WI38 (cell line): Measurements from ENCODE around the gene ARL17B.
"Not testable (repeated sequence)": the region's sequence is repeated elsewhere in the genome, so short reads cannot be mapped to it uniquely, and the experiment has no call there.

Experiments used
- H3K4me3 ChIP-seq: 2 replicates; pipeline ENCODE4 v1.5.1; 2011; ENCODE audit warnings: low read depth, mild to moderate bottlenecking, control low read depth, low read length
- TF ChIP-seq, protein P1 (sequence below): IDR thresholded peaks from 2 replicates; pipeline ENCODE4 v1.5.1; 2012; ENCODE audit warnings: low read depth, mild to moderate bottlenecking, control low read depth, low read length

The ARL17B gene

DNA sequence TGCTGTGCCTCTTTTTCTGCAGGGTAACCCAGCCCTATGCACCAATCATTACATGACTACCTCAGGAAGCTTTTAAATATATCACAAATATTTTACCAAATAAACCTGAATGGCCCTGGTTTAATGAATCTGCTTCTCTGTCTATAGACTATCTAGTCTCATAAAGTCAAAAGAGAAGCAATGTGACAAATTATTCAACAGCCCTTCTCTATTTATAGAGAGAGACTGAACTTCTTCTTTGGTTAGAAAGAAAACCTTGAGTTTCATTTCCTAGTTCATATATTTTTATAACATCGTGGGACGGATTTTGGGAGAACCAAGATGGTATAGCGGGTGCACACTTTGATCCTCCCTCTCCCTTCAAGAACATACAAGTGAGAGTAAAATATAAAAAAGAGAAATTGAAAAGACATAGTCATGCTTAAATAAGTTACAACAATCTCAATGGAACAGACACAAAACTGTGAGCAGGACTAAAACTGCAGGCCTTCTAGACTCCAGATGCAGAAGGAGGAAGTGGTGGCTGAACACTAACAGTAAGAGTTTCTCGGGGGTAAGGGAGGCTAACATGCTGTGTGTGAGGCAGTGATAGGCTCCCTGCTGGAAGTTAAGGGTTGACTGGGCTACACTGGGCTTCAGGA, 70.5 kb downstream of the ARL17B start:
- not testable (repeated sequence) for H3K4me3 ChIP-seq

DNA sequence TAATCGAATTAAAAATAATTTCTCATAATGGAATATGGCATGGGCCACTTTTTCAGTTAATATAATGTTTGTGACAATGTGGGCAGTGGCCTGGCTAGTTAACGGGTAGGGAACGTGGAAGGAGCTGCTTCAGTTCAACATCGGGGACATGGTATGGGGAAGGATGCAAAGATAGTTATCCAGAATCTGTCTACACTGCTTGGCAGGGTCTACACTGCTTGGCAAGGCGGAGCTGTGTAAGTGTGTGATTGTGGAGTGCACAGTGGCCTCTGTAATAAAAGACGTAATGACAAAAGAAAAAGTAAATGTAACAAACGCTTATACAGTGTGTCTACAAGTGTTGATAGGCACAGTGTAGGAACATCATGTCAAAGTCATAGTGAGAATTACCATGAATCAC, 74.0 kb downstream of the ARL17B start:
- H3K4me3 ChIP-seq = not testable (repeated sequence)

DNA sequence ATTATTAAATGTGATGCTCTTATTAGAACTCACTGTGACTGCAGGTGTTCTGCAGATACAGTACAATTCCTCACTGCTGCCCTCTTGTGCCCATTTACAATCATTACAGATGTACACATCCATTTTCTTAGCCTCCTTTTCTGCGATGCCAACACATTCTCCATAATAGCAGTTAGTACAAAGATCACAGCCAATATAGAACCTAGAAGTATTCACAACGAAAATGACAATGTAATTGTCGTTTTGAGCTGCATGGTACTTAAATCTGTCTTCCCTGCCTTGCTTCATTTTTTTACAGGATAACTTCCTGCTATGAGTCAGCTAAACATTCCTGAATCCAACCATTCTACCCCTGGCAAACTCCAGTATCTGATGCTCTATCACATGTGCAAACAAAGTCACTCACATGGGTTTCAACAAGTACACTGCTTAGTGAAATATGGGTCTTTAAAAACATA, 74.8 kb downstream of the ARL17B start:
- H3K4me3 ChIP-seq = not testable (repeated sequence)
- TF ChIP-seq, protein P1, sequence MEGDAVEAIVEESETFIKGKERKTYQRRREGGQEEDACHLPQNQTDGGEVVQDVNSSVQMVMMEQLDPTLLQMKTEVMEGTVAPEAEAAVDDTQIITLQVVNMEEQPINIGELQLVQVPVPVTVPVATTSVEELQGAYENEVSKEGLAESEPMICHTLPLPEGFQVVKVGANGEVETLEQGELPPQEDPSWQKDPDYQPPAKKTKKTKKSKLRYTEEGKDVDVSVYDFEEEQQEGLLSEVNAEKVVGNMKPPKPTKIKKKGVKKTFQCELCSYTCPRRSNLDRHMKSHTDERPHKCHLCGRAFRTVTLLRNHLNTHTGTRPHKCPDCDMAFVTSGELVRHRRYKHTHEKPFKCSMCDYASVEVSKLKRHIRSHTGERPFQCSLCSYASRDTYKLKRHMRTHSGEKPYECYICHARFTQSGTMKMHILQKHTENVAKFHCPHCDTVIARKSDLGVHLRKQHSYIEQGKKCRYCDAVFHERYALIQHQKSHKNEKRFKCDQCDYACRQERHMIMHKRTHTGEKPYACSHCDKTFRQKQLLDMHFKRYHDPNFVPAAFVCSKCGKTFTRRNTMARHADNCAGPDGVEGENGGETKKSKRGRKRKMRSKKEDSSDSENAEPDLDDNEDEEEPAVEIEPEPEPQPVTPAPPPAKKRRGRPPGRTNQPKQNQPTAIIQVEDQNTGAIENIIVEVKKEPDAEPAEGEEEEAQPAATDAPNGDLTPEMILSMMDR = peak; percentile 41; the same call in 1 of the 2 replicates

DNA sequence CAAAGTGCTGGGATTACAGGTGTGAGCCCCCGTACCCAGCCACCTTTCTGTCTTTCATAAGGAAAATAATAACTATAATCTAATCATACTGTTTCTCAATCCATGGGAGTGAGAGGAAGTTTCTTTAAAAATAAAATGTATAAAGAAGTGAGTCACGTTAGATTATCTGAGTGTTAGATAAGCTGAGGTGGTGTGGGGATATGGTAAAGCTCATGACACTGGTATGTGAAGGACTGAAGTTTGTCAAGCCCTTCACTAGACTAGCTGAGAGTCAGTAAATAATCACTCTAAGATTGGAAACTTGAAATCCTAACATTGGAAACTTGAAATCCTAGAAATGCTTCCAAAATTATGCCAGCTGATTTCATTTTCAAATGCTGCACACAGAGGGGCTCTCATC, 76.1 kb downstream of the ARL17B start:
- not testable (repeated sequence) for H3K4me3 ChIP-seq

DNA sequence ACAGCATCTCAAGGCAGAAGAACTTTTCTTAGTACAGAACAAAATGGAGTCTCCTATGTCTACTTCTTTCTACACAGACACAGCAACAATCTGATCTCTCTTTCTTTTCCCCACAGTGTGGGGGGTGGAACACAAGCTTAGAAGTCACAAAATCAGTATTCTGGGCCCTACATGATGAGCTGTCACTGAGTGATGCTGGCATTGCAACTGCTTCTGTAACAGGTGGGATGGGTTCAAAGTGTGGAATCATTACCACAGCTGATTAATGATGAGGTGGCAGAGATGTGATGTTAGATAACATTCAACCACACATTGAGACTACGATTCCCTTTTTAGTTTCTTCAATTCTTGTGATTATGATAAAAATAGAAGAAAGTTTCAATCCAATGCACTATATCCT, 77.1 kb downstream of the ARL17B start:
- not testable (repeated sequence) for H3K4me3 ChIP-seq

DNA sequence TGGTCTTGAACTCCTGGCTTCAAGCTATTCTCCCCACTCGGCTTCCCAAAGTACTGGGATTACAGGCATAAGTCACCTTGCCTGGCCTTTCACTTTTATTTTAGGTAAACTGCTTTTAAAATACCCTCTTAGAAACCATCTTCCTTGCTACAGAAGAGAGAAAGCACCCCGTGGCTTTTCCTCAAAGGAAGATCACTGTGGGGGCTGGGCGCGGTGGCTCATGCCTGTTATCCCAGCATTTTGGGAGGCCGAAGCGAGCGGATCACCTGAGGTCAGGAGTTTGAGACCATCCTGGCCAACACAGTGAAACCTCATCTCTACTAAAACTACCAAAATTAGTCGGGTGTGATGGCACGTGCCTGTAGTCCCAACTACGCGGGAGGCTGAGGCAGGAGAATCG, 78.9 kb downstream of the ARL17B start:
- H3K4me3 ChIP-seq = not testable (repeated sequence)

DNA sequence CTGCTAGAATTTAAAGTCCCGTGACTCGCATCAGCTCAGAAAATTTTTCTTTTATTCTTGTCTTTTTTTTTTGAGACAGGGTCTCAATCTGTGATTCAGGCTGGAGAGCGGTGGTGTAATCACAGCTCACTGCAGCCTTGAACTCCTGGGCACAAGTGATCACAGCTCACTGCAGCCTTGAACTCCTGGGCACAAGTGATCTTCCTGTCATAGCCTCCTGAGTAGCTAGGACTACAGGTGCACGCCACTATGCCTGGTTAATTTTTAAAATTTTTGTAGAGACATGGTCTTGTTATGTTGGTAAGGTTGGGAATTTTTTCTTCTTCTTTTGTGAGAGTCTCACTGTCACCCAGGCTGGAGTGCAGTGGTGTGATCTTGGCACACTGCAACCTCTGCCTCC, 80.2 kb downstream of the ARL17B start:
- H3K4me3 ChIP-seq = not testable (repeated sequence)

DNA sequence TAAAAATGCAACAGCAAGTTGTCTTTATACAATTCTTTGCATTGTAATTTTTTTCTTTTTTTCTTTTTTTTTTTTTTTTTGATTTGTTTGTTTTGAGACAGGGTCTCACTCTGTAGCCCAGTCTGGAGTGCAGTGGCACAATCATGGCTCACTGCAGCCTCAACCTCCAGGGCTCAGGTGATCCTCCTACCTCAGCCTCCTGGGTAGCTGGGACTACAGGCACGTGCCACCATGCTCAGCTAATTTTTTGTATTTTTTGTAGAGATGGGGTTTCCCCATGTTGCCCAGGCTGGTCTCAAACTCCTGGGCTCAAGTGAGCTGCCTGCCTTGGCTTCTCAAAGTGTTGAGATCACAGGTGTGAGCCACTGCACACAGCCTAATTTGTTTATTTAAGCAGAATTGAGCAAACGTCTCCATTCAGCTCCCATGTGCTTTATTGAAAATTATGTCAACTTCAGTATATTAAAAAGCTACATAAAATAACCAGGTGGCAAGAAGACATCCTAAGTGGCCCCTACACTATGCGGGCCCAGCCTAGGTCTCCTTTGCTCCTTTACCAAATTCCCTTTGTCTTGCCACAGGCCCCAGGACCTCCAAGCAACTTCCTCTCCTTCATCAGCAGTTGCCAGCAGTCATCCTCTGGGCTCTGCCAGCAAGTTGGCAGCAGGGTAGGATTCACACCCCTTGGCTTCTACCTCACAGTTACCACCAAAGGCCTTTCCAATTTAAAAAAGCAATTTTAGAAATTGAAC, 84.7 kb downstream of the ARL17B start:
- H3K4me3 ChIP-seq = not testable (repeated sequence)

DNA sequence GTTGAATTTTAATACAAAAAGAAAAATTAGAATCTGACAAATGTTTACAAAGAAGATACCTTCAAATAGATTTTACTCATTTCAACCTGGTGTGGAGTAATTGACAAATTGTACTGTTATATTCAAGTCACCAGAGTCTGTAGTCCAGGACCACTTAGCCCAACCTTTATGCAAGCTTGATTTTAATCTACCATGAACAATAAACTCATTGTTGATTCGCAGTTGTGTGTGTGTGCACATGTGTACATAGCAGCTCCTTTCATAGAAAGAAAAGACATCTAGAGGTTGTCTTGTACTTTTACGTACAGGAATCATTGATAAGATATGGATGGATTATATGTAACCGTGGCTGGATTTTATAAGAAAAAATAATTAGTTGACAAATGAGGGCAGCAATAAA, 87.3 kb downstream of the ARL17B start:
- H3K4me3 ChIP-seq = no peak overlapping the region
- TF ChIP-seq, protein P1 = no peak

DNA sequence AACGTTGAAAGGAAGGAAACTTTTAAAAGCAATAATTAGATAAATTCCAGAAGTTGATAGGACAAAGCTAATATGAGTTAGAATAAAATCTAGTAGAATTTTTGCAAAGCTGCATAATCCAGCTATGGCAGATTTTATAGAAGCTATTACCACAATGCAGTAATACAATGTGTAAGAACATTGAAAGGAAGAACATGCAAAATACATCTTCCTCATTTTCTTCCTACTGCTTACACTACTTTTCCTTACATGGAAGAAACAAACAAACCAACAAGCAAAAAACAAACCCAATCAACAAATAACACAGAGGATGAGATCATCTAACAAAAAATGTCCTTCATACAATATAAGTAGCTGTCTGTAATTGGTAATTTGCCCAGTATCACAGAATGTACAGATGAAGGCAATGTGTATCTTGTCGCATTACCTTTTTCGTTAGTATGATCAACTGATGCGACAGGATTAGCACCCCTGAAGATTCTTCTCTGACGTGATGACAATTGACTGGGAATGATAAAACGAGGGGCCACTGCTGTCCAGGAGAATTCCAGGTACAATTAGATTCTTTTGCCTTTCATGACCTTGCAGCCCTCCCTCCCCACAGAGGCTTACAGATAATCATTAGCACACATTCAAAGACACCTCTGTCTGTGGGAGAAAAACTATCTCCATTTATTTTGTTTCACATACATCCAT, 87.9 kb downstream of the ARL17B start:
- no peak overlapping the region for H3K4me3 ChIP-seq
- TF ChIP-seq, protein P1 = no peak

DNA sequence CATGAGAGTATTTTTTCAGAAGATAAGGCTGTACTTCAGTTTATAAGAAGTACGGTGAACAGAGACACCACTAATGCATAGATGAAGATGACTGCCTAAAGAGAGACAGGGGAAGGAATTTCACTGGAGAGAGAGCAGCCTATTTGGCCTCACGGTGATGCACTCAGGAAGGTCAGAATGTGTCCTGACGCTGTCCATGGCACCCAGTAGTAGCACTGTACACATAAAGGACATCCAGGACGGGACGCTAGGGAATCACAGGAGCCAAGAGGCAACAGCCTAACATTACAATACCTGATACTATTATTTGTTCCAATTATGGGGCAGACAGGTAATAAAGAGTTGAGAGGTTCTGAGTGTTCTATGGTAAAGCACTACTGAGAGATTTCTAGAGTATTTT, 91.5 kb downstream of the ARL17B start:
- H3K4me3 ChIP-seq = no peak overlapping the region
- TF ChIP-seq, protein P1 = no peak
